ENCODE results near the gene CROCC2. TPM values are rescaled to one million over a fixed set of nuclear protein-coding genes. Genes with fewer than 3 reads are reported as not detected.

CROCC2 gene
- total and polyA plus RNA-seq, 10 of the 15 experiments (the other 5 are each of a cell fraction or from before 2014, with no cell fraction given): not detected

DNA sequence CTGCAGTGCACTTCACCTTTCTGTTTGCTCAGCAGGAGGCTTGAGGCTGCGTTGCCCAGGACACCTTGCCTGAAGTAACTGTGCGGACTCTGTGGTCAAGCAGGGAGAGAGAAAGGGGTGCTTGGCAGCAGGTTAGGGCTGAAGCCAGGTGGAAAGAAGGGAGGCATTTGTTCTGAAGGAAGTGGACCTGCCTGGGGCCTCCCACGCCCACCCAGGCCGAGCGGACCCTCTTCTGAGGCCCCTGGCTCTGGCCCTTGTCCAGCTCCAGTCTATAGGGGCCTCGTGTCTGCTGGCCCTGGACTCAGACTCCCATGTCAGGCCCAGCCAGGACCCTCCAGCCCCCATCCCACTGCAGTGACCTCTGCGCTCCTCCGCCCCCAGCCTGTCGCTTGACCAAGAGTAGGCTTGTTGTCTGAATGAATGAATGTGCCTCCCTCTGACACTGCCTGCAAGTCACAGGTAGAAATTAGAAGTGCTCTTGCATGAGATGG, 94.7 kb downstream of the CROCC2 start:
- FAIRE-seq (no peak), ATAC-seq (no peak), DNase-seq (ENCODE audit: low read depth, low spot score) (no peak)
- Histone ChIP-seq H3K4me2 (ENCODE audit: control insufficient read depth, insufficient read depth) (no peak overlapping the region), H3K4me3 (no peak overlapping the region), H3K27me3 (replicated peaks in 1 of 2; ENCODE audit: control insufficient read depth in 2 of 2, insufficient read depth in 2 of 2, low read length in 1 of 2) (peaks cover 1 to 3% of the 10 kb centered on the region in 2 experiments; a peak in 3 of 4 replicates), H3K27ac (ENCODE audit: control insufficient read depth, insufficient read depth) (no peak overlapping the region), H3K36me3 (ENCODE audit: control insufficient read depth in 2 of 2, insufficient read depth in 2 of 2, low read length in 1 of 2) (no peaks in the 10 kb centered on the region), H3K9ac (ENCODE audit: control insufficient read depth, insufficient read depth, low read length) (no peak overlapping the region), H2AFZ (ENCODE audit: control insufficient read depth, low read depth, low read length) (no peak overlapping the region), H3K79me2 (ENCODE audit: control insufficient read depth, insufficient read depth, low read length) (no peaks in the 10 kb centered on the region), H3K9me3 (replicated peaks; ENCODE audit: control insufficient read depth, insufficient read depth, low read length) (peaks cover 5% of the 10 kb centered on the region), H4K20me1 (ENCODE audit: control insufficient read depth, insufficient read depth) (no peaks in the 10 kb centered on the region), H3K4me1 (ENCODE audit: control insufficient read depth, insufficient read depth, low read length) (no peaks in the 10 kb centered on the region)
- ChIA-PET CTCF (no interaction called here), POLR2A (no interaction called here), SMC1A (ENCODE audit: uncharacterized antibody, unreplicated experiment) (no interaction called here), RAD21 (ENCODE audit: unreplicated experiment) (no interaction called here)
- BruUV-seq (replicated peaks): no TSS peak
- in situ Hi-C loops (cut with MboI): no loop called here
- 55% methylated on average over 9 of the region's 9 CpGs for WGBS (ENCODE audit: insufficient coverage, insufficient replicate concordance, low lambda C conversion rate, missing lambda C conversion rate)
- intact Hi-C loops (cut with micrococcal nuclease; ENCODE audit: unreplicated experiment): no loop called here
- no peak for TF ChIP-seq CBFB (IDR thresholded peaks at IDR 0.05; ENCODE audit: low read depth)
- TF ChIP-seq, protein P1, sequence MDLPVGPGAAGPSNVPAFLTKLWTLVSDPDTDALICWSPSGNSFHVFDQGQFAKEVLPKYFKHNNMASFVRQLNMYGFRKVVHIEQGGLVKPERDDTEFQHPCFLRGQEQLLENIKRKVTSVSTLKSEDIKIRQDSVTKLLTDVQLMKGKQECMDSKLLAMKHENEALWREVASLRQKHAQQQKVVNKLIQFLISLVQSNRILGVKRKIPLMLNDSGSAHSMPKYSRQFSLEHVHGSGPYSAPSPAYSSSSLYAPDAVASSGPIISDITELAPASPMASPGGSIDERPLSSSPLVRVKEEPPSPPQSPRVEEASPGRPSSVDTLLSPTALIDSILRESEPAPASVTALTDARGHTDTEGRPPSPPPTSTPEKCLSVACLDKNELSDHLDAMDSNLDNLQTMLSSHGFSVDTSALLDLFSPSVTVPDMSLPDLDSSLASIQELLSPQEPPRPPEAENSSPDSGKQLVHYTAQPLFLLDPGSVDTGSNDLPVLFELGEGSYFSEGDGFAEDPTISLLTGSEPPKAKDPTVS (IDR thresholded peaks at IDR 0.05; ENCODE audit: low read depth, low read length): no peak
- TF ChIP-seq, protein P2, sequence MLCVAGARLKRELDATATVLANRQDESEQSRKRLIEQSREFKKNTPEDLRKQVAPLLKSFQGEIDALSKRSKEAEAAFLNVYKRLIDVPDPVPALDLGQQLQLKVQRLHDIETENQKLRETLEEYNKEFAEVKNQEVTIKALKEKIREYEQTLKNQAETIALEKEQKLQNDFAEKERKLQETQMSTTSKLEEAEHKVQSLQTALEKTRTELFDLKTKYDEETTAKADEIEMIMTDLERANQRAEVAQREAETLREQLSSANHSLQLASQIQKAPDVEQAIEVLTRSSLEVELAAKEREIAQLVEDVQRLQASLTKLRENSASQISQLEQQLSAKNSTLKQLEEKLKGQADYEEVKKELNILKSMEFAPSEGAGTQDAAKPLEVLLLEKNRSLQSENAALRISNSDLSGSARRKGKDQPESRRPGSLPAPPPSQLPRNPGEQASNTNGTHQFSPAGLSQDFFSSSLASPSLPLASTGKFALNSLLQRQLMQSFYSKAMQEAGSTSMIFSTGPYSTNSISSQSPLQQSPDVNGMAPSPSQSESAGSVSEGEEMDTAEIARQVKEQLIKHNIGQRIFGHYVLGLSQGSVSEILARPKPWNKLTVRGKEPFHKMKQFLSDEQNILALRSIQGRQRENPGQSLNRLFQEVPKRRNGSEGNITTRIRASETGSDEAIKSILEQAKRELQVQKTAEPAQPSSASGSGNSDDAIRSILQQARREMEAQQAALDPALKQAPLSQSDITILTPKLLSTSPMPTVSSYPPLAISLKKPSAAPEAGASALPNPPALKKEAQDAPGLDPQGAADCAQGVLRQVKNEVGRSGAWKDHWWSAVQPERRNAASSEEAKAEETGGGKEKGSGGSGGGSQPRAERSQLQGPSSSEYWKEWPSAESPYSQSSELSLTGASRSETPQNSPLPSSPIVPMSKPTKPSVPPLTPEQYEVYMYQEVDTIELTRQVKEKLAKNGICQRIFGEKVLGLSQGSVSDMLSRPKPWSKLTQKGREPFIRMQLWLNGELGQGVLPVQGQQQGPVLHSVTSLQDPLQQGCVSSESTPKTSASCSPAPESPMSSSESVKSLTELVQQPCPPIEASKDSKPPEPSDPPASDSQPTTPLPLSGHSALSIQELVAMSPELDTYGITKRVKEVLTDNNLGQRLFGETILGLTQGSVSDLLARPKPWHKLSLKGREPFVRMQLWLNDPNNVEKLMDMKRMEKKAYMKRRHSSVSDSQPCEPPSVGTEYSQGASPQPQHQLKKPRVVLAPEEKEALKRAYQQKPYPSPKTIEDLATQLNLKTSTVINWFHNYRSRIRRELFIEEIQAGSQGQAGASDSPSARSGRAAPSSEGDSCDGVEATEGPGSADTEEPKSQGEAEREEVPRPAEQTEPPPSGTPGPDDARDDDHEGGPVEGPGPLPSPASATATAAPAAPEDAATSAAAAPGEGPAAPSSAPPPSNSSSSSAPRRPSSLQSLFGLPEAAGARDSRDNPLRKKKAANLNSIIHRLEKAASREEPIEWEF (IDR thresholded peaks at IDR 0.05; ENCODE audit: insufficient replicate concordance, low read depth, low read length): no peak
- no peak for TF ChIP-seq FOS (IDR thresholded peaks at IDR 0.05; ENCODE audit: borderline replicate concordance, extremely low read depth, insufficient read length)
- no peak for TF ChIP-seq CBX5 (IDR thresholded peaks at IDR 0.05; ENCODE audit: low read depth)
- TF ChIP-seq, protein P3, sequence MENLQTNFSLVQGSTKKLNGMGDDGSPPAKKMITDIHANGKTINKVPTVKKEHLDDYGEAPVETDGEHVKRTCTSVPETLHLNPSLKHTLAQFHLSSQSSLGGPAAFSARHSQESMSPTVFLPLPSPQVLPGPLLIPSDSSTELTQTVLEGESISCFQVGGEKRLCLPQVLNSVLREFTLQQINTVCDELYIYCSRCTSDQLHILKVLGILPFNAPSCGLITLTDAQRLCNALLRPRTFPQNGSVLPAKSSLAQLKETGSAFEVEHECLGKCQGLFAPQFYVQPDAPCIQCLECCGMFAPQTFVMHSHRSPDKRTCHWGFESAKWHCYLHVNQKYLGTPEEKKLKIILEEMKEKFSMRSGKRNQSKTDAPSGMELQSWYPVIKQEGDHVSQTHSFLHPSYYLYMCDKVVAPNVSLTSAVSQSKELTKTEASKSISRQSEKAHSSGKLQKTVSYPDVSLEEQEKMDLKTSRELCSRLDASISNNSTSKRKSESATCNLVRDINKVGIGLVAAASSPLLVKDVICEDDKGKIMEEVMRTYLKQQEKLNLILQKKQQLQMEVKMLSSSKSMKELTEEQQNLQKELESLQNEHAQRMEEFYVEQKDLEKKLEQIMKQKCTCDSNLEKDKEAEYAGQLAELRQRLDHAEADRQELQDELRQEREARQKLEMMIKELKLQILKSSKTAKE (IDR thresholded peaks at IDR 0.05; ENCODE audit: low read depth, poor library complexity, severe bottlenecking): no peak
- TF ChIP-seq POU2F2 (IDR thresholded peaks at IDR 0.05; ENCODE audit: borderline replicate concordance, low read depth, low read length): no peak
- TF ChIP-seq, protein P4, sequence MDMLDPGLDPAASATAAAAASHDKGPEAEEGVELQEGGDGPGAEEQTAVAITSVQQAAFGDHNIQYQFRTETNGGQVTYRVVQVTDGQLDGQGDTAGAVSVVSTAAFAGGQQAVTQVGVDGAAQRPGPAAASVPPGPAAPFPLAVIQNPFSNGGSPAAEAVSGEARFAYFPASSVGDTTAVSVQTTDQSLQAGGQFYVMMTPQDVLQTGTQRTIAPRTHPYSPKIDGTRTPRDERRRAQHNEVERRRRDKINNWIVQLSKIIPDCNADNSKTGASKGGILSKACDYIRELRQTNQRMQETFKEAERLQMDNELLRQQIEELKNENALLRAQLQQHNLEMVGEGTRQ (IDR thresholded peaks at IDR 0.05; ENCODE audit: borderline replicate concordance, low read depth, low read length): no peak
- no peak for TF ChIP-seq HCFC1 (IDR thresholded peaks at IDR 0.05; ENCODE audit: low read length)
- no peak for TF ChIP-seq CREM (IDR thresholded peaks at IDR 0.05; ENCODE audit: low read depth)
- no peak for TF ChIP-seq EED (IDR thresholded peaks at IDR 0.05; ENCODE audit: low read depth)

Data from GM12878 (cell line).